ENCODE data around the gene KLHL21. TPM values are rescaled to one million over a fixed set of nuclear protein-coding genes. Genes with fewer than 3 reads are reported as not detected.
A peak's percentile ranks its signal among the peaks of the same experiment; 100 is the strongest.

KLHL21 gene
- total RNA-seq, 1 donor from 2014 or later, result 69.5 TPM

GRCh38 chr1:6581561-6582305 is 20.9 kb downstream of the KLHL21 start:
- no peak overlapping the region for H3K4me3 ChIP-seq (ENCODE audit: low read depth, low read length)
- no peak for DNase-seq (ENCODE audit: low read depth)
- TF ChIP-seq CTCF (IDR thresholded peaks at IDR 0.05; ENCODE audit: insufficient read depth, low read length, poor library complexity, severe bottlenecking), result no peak

GRCh38 chr1:6580593-6581409 is 21.9 kb downstream of the KLHL21 start:
- H3K36me3 ChIP-seq (ENCODE audit: control insufficient read depth, insufficient read depth, low read length), result no peaks in the 10 kb centered on the region
- H3K27me3 ChIP-seq (ENCODE audit: control insufficient read depth, insufficient read depth, low read length), result no peaks in the 10 kb centered on the region
- TF ChIP-seq CTCF (IDR thresholded peaks at IDR 0.05; ENCODE audit: insufficient read depth, low read length, poor library complexity, severe bottlenecking), result peak; percentile 9
- DNase-seq (ENCODE audit: low read depth), result no peak
- peak overlapping the region; percentile 96 for H3K4me3 ChIP-seq (ENCODE audit: low read depth, low read length)

More at GRCh38 chr1:6581561-6582305, 20.9 kb downstream of the KLHL21 start:
- Histone ChIP-seq H3K27me3 (ENCODE audit: control insufficient read depth, insufficient read depth, low read length) (no peaks in the 10 kb centered on the region), H3K36me3 (ENCODE audit: control insufficient read depth, insufficient read depth, low read length) (no peaks in the 10 kb centered on the region)

GRCh38 chr1:6580119-6580592 is 22.5 kb downstream of the KLHL21 start:
- Histone ChIP-seq H3K27me3 (ENCODE audit: control insufficient read depth, insufficient read depth, low read length) (no peaks in the 10 kb centered on the region), H3K4me3 (ENCODE audit: low read depth, low read length) (peak overlapping the region; percentile 96), H3K36me3 (ENCODE audit: control insufficient read depth, insufficient read depth, low read length) (no peaks in the 10 kb centered on the region)
- DNase-seq (ENCODE audit: low read depth), result no peak
- no peak for TF ChIP-seq CTCF (IDR thresholded peaks at IDR 0.05; ENCODE audit: insufficient read depth, low read length, poor library complexity, severe bottlenecking)

GRCh38 chr1:6579374-6580118 is 23.1 kb downstream of the KLHL21 start, which contains the start of gene ZBTB48:
Gene ZBTB48, plus strand, starts transcription at chr1:6579994. Its CDS starts 616 bp downstream, at chr1:6580610.
- TF ChIP-seq CTCF (IDR thresholded peaks at IDR 0.05; ENCODE audit: insufficient read depth, low read length, poor library complexity, severe bottlenecking), result no peak
- Histone ChIP-seq H3K27me3 (ENCODE audit: control insufficient read depth, insufficient read depth, low read length) (no peaks in the 10 kb centered on the region), H3K4me3 (ENCODE audit: low read depth, low read length) (peak within 1 kb of the TSS; percentile 96), H3K36me3 (ENCODE audit: control insufficient read depth, insufficient read depth, low read length) (no peaks in the 10 kb centered on the region)
- DNase-seq (ENCODE audit: low read depth), result peak; percentile 83

GRCh38 chr1:6578624-6579373 is 23.9 kb downstream of the KLHL21 start:
- DNase-seq (ENCODE audit: low read depth), result no peak
- H3K4me3 ChIP-seq (ENCODE audit: low read depth, low read length), result no peak overlapping the region
- TF ChIP-seq CTCF (IDR thresholded peaks at IDR 0.05; ENCODE audit: insufficient read depth, low read length, poor library complexity, severe bottlenecking), result no peak

More at GRCh38 chr1:6578624-6579373, 23.9 kb downstream of the KLHL21 start:
- H3K27me3 ChIP-seq (ENCODE audit: control insufficient read depth, insufficient read depth, low read length), result no peaks in the 10 kb centered on the region
- no peaks in the 10 kb centered on the region for H3K36me3 ChIP-seq (ENCODE audit: control insufficient read depth, insufficient read depth, low read length)
